ENCODE measurements around the gene TCOF1.
"Not testable (repeated sequence)": the region's sequence is repeated elsewhere in the genome, so short reads cannot be mapped to it uniquely, and the experiment has no call there.

The TCOF1 gene

GRCh38 chr5:150422758-150423157 lies 65.3 kb downstream of the TCOF1 start:
- H3K4me3 ChIP-seq (ENCODE audit: low read depth, low read length) = no peak overlapping the region

- H3K4me3 ChIP-seq (ENCODE audit: low read depth, low read length) = not testable (repeated sequence)
Measured at GRCh38 chr5:150426165-150426564, 68.7 kb downstream of the TCOF1 start.

- H3K4me3 ChIP-seq (ENCODE audit: low read depth, low read length) = no peak overlapping the region
Measured at GRCh38 chr5:150428106-150428876, 70.8 kb downstream of the TCOF1 start.

- no peak overlapping the region for H3K4me3 ChIP-seq (ENCODE audit: low read depth, low read length)
Measured at GRCh38 chr5:150428978-150429377, 71.5 kb downstream of the TCOF1 start.

- no peak overlapping the region for H3K4me3 ChIP-seq (ENCODE audit: low read depth, low read length)
Measured at GRCh38 chr5:150429410-150429873, 71.9 kb downstream of the TCOF1 start.

- H3K4me3 ChIP-seq (ENCODE audit: low read depth, low read length) = no peak overlapping the region
Measured at GRCh38 chr5:150431048-150431447, 73.6 kb downstream of the TCOF1 start.

GRCh38 chr5:150431574-150431973 lies 74.1 kb downstream of the TCOF1 start:
- H3K4me3 ChIP-seq (ENCODE audit: low read depth, low read length) = no peak overlapping the region

- no peak overlapping the region for H3K4me3 ChIP-seq (ENCODE audit: low read depth, low read length)
Measured at GRCh38 chr5:150434464-150434863, 77.0 kb downstream of the TCOF1 start.

- no peak overlapping the region for H3K4me3 ChIP-seq (ENCODE audit: low read depth, low read length)
Measured at GRCh38 chr5:150436141-150436680, 78.7 kb downstream of the TCOF1 start.

- H3K4me3 ChIP-seq (ENCODE audit: low read depth, low read length) = no peak overlapping the region
Measured at GRCh38 chr5:150438873-150439546, 81.5 kb downstream of the TCOF1 start.

GRCh38 chr5:150440948-150441812 lies 83.7 kb downstream of the TCOF1 start:
- H3K4me3 ChIP-seq (ENCODE audit: low read depth, low read length) = no peak overlapping the region

- no peak overlapping the region for H3K4me3 ChIP-seq (ENCODE audit: low read depth, low read length)
Measured at GRCh38 chr5:150441813-150442698, 84.6 kb downstream of the TCOF1 start.

GRCh38 chr5:150442699-150443080 lies 85.2 kb downstream of the TCOF1 start:
- no peak overlapping the region for H3K4me3 ChIP-seq (ENCODE audit: low read depth, low read length)

- H3K4me3 ChIP-seq (ENCODE audit: low read depth, low read length) = no peak overlapping the region
Measured at GRCh38 chr5:150443242-150444075, 86.0 kb downstream of the TCOF1 start.

GRCh38 chr5:150444770-150445169 lies 87.3 kb downstream of the TCOF1 start:
- H3K4me3 ChIP-seq (ENCODE audit: low read depth, low read length) = no peak overlapping the region

- H3K4me3 ChIP-seq (ENCODE audit: low read depth, low read length) = no peak overlapping the region
Measured at GRCh38 chr5:150446088-150446487, 88.6 kb downstream of the TCOF1 start.

GRCh38 chr5:150446583-150446982 lies 89.1 kb downstream of the TCOF1 start:
- H3K4me3 ChIP-seq (ENCODE audit: low read depth, low read length) = no peak overlapping the region

- H3K4me3 ChIP-seq (ENCODE audit: low read depth, low read length) = no peak overlapping the region
Measured at GRCh38 chr5:150447188-150447587, 89.7 kb downstream of the TCOF1 start.

GRCh38 chr5:150448334-150448733 lies 90.8 kb downstream of the TCOF1 start:
- H3K4me3 ChIP-seq (ENCODE audit: low read depth, low read length) = peak overlapping the region; percentile 100

Data from iPS-11a (cell line).